Activated T-cell treated with anti-CD3 and anti-CD28 coated beads, Interleukin-2, amount 50 U/mL, for 72 hours (primary cell): ENCODE data around the gene TSPEAR. TPM values are rescaled to one million over a fixed set of nuclear protein-coding genes. Genes with fewer than 3 reads are reported as not detected.
"Not testable (repeated sequence)": the region's sequence is repeated elsewhere in the genome, so short reads cannot be mapped to it uniquely, and the experiment has no call there.

Experiments used
- ATAC-seq, 2 donors: fragments of 150-1000 bp; cut with Tn5 transposase; replicated peaks in 1 of 2; 2 replicates each; pipeline ENCODE4 v1.10.0; 2021; ENCODE audit warnings: moderate library complexity in 2 of 2, mild to moderate bottlenecking in 1 of 2
- DNase-seq, 2 donors: peaks; one replicate each; pipeline ENCODE4 v3.0.0; 2021 to 2022; ENCODE audit warnings: mixed read lengths in 1 of 2
- H3K27ac Mint-ChIP-seq: one replicate; pipeline ENCODE4 v1.8.0; 2022; ENCODE audit warnings: mild to moderate bottlenecking, moderate library complexity, mixed read lengths
- H3K27me3 Mint-ChIP-seq: one replicate; pipeline ENCODE4 v1.8.0; 2022; ENCODE audit warnings: low read depth, mixed read lengths
- H3K36me3 Mint-ChIP-seq, 2 donors: one replicate each; pipeline ENCODE4 v1.8.0; 2022; ENCODE audit warnings: mixed read lengths in 2 of 2, mild to moderate bottlenecking in 1 of 2; ENCODE audit not compliant: insufficient read depth in 2 of 2
- H3K4me1 Mint-ChIP-seq: one replicate; pipeline ENCODE4 v1.8.0; 2022; ENCODE audit warnings: low read depth, mixed read lengths
- H3K4me3 Mint-ChIP-seq, 2 donors: one replicate each; pipeline ENCODE4 v1.8.0; 2022; ENCODE audit warnings: mild to moderate bottlenecking in 2 of 2, mixed read lengths in 2 of 2, moderate library complexity in 2 of 2
- H3K9me3 Mint-ChIP-seq, 2 donors: one replicate each; pipeline ENCODE4 v1.8.0; 2022; ENCODE audit warnings: mixed read lengths in 2 of 2
- total RNA-seq, 2 donors: library from RNA; stranded (reverse); gene quantifications; one replicate each; pipeline ENCODE4 v1.2.3, GENCODE V29; 2022

Gene TSPEAR
- total RNA-seq, 2 donors from 2014 or later = not detected

DNA sequence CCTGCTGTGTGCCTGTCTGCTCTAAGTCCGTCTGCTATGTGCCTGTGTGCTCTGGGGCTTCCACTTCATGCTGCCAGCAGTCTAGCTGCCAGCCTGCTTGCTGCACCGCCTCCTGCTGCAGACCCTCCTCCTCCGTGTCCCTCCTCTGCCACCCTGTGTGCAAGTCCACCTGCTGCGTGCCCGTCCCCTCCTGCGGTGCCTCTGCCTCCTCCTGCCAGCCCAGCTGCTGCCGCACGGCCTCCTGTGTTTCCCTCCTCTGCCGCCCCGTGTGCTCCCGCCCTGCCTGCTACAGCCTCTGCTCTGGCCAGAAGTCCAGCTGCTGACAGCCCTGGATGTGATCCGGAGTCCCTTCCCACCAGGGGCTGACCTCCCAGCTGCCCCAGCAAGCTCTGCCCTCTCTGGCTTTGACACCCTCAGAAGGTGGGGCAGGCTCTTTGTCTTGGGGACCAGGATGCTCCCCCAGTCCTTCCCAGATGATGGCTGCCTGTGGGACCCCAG lies 73.5 kb downstream of the TSPEAR start:
- not testable (repeated sequence) for H3K27ac Mint-ChIP-seq, ATAC-seq, H3K4me1 Mint-ChIP-seq, H3K4me3 Mint-ChIP-seq, DNase-seq, H3K27me3 Mint-ChIP-seq
- H3K9me3 Mint-ChIP-seq = peaks cover 11 to 17% of the 10 kb centered on the region in 2 donors
- H3K36me3 Mint-ChIP-seq = peaks cover 9 to 12% of the 10 kb centered on the region in 2 donors

DNA sequence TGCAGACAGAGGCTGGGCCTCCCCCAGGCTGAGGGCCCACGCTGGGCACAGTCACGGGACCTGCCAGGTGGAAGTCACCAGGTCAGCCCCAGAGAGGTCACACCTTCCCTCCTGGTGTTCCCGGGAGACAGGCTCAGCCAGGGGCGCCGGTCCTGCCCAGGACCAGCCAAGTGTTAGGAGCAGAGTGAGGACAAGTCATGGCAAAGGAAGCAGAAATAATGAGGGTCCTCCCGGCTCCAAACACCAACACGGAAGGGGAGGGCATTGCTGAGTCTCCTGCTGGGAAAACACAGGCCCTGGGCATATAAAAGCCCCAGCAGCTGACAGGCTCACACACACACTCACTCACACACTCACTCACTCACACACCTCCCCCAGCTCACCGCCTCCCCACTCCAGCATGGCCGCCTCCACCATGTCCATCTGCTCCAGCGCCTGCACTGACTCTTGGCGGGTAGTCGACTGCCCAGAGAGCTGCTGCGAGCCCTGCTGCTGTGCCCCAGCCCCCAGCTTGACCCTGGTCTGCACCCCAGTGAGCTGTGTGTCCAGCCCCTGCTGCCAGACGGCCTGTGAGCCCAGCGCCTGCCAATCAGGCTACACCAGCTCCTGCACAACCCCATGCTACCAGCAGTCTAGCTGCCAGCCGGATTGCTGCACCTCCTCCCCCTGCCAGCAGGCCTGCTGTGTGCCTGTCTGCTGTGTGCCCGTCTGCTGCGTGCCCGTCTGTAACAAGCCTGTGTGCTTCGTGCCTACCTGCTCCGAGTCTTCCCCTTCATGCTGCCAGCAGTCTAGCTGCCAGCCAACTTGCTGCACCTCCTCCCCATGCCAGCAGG lies 74.1 kb downstream of the TSPEAR start, which contains the start of gene KRTAP10-10:
TSS of gene KRTAP10-10 (plus strand) at position 339 of the 833 bp plus-strand sequence. CDS start at position 401, 62 bp downstream.
- no peaks in the 10 kb centered on the region for H3K4me1 Mint-ChIP-seq
- no peak for DNase-seq
- no peak within 1 kb of the TSS for H3K27ac Mint-ChIP-seq
- H3K9me3 Mint-ChIP-seq = peaks cover 11 to 16% of the 10 kb centered on the region in 2 donors
- no peaks in the 10 kb centered on the region for H3K27me3 Mint-ChIP-seq
- ATAC-seq = no peak
- H3K4me3 Mint-ChIP-seq = no peak within 1 kb of the TSS
- peaks cover 9 to 10% of the 10 kb centered on the region in 2 donors for H3K36me3 Mint-ChIP-seq

GRCh38 chr21:44636209-44637017 lies 75.0 kb downstream of the TSPEAR start:
- Mint-ChIP-seq H3K27ac (no peak overlapping the region), H3K4me3 (no peak overlapping the region), H3K9me3 (peaks cover 13 to 22% of the 10 kb centered on the region in 2 donors), H3K27me3 (no peaks in the 10 kb centered on the region), H3K36me3 (peaks cover 14 to 15% of the 10 kb centered on the region in 2 donors), H3K4me1 (no peaks in the 10 kb centered on the region)
- no peak for DNase-seq
- ATAC-seq = no peak

DNA sequence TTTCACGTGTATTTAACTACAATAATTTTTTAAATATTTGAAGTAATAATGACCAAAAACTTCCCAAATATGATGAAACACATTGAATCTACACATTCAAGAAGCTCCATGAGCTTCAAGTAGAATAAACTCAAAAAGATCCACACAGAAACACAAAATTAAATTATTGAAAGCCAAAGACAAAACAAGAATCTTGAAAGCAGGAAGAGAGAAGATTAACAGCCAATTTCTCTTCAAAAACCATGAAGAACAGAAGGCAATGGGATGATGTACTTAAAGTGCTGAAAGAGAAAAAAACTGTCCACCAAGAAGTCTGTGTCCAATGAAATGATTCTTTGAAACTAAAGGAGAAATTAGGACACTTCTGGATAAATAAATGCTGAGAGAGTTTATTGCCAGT lies 79.3 kb downstream of the TSPEAR start:
- no peaks in the 10 kb centered on the region for H3K4me1 Mint-ChIP-seq
- H3K36me3 Mint-ChIP-seq = peaks cover 23 to 24% of the 10 kb centered on the region in 2 donors
- no peaks in the 10 kb centered on the region for H3K27me3 Mint-ChIP-seq
- peaks cover 15 to 30% of the 10 kb centered on the region in 2 donors for H3K9me3 Mint-ChIP-seq
- DNase-seq (no peak), ATAC-seq (no peak)
- H3K27ac Mint-ChIP-seq = no peak overlapping the region
- no peak overlapping the region for H3K4me3 Mint-ChIP-seq

DNA sequence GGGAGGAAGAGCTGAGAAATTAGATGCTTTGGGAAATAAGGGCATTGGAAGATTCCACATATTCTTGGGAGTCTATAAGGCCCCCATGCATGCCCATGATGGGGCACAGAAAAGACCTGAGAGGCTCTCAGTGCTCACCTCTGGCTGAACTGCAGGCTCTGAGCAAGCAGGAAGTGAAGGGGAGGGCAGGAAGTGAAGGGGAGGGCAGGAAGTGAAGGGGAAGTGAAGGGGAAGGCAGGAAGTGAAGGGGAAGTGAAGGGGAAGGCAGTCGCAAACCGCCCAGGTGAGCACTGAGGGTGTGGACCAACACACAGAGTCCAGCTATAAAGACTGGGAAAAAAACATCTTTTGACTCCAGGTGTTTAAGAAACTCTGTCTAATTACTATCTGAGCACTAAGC lies 80.9 kb downstream of the TSPEAR start:
- H3K9me3 Mint-ChIP-seq = peaks cover 15 to 30% of the 10 kb centered on the region in 2 donors
- peak overlapping the region; percentile 49 for H3K27ac Mint-ChIP-seq
- H3K36me3 Mint-ChIP-seq = peaks cover 23 to 24% of the 10 kb centered on the region in 2 donors
- no peak for DNase-seq
- H3K4me3 Mint-ChIP-seq = no peak overlapping the region
- no peak for ATAC-seq
- H3K27me3 Mint-ChIP-seq = no peaks in the 10 kb centered on the region
- no peaks in the 10 kb centered on the region for H3K4me1 Mint-ChIP-seq

DNA sequence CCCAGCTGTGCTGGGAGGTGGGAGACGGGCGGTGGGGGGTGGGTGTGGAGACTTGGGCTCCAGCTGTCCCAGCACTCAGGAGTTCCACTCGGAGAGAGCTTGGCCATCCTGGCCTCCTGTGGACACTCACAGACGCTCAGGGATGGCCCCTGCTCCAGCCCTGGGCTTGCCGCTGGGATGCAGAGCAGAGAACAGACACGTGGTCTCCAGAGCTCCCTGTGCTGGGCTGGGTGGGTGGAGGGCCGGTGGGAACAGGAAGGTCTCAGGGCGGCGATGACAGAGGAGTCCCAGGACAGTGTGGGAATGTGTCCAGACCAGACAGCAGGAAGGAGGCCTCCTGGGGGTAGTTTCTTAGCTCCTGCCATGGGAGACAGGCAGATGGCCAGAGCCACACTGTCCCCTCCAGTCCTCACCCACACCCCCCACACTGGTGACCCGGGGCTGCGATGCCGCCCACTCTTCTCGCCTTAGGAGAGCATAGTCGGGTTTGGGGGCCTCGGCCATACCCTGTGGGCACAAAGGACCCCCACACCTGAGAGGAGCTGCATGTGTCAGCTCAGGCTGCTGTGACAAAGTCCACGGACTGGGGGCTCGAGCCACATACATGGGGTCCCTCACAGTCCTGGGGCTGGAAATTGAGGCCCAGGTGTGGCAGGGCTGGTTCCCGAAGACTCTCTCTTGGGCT lies 82.5 kb downstream of the TSPEAR start:
- DNase-seq (no peak), ATAC-seq (no peak)
- Mint-ChIP-seq H3K4me1 (no peaks in the 10 kb centered on the region), H3K27me3 (no peaks in the 10 kb centered on the region), H3K36me3 (peaks cover 29 to 32% of the 10 kb centered on the region in 2 donors), H3K4me3 (no peak overlapping the region), H3K9me3 (peaks cover 20 to 30% of the 10 kb centered on the region in 2 donors), H3K27ac (no peak overlapping the region)

DNA sequence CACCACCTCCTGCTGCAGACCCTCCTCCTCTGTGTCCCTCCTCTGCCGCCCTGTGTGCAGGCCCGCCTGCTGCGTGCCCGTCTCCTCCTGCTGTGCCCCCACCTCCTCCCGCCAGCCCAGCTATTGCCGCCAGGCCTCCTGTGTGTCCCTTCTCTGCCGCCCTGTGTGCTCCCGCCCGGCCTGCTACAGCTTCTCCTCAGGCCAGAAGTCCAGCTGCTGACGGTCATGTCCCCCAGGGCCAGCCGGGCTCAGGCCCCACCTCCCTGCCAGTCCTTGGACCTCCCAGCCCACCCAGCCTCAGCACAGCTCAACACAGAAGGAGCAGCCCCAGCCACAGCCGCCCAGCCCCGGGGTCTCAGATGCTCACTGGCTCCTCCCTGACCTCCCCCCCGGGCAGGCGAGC lies 83.5 kb downstream of the TSPEAR start:
- Mint-ChIP-seq H3K36me3 (peaks cover 31 to 34% of the 10 kb centered on the region in 2 donors), H3K9me3 (peaks cover 24 to 33% of the 10 kb centered on the region in 2 donors)
- H3K27me3 Mint-ChIP-seq, H3K4me3 Mint-ChIP-seq, H3K4me1 Mint-ChIP-seq, DNase-seq, ATAC-seq, H3K27ac Mint-ChIP-seq: not testable (repeated sequence)

DNA sequence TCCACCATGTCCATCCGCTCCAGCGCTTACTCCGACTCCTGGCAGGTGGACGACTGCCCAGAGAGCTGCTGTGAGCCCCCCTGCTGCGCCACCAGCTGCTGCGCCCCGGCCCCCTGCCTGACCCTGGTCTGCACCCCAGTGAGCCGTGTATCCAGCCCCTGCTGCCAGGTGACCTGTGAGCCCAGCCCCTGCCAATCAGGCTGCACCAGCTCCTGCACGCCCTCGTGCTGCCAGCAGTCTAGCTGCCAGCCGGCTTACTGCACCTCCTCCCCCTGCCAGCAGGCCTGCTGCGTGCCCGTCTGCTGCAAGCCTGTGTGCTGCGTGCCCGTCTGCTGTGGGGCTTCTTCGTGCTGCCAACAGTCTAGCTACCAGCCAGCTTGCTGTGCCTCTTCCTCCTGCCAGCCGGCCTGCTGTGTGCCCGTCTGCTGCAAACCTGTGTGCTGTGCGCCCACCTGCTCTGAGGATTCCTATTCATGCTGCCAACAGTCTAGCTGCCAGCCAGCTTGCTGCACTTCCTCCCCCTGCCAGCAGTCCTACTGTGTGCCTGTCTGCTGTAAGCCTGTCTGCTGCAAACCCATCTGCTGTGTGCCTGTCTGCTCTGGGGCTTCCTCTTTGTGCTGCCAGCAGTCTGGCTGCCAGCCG lies 84.1 kb downstream of the TSPEAR start:
- H3K4me3 Mint-ChIP-seq, H3K27me3 Mint-ChIP-seq, H3K27ac Mint-ChIP-seq, ATAC-seq, H3K4me1 Mint-ChIP-seq, DNase-seq: not testable (repeated sequence)
- Mint-ChIP-seq H3K9me3 (peaks cover 26 to 36% of the 10 kb centered on the region in 2 donors), H3K36me3 (peaks cover 34% of the 10 kb centered on the region in 2 donors)

DNA sequence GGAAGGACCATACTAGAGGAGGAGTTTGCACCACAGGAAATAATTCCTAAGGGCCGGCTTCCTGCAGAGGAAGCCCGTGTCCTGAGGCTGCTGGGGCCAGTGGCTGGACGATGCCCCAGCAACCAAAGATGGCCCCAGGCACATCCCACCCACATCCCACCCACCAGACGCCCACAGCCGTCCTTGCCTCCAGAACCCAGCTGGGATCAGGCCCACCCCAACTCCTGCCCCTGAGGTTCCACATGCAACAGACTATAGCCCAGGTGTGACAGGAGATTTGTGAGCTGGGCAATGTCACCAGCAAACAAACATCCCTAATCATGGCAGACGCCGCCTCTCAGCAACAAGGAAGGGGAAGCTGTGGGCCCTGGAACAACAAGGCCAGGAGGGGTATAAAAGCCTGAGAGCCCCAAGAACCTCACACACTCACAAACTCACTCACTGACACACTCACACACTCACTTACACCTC lies 84.7 kb downstream of the TSPEAR start, which contains the start of gene KRTAP10-9:
TSS of gene KRTAP10-9 (plus strand) at position 421 of the 471 bp plus-strand sequence. CDS start 79 bp downstream, outside the sequence.
- DNase-seq (no peak), ATAC-seq (no peak)
- H3K27me3 Mint-ChIP-seq = no peaks in the 10 kb centered on the region
- H3K4me3 Mint-ChIP-seq = no peak within 1 kb of the TSS
- H3K27ac Mint-ChIP-seq = no peak within 1 kb of the TSS
- H3K36me3 Mint-ChIP-seq = peaks cover 31 to 33% of the 10 kb centered on the region in 2 donors
- peaks cover 25 to 34% of the 10 kb centered on the region in 2 donors for H3K9me3 Mint-ChIP-seq
- H3K4me1 Mint-ChIP-seq = no peaks in the 10 kb centered on the region

DNA sequence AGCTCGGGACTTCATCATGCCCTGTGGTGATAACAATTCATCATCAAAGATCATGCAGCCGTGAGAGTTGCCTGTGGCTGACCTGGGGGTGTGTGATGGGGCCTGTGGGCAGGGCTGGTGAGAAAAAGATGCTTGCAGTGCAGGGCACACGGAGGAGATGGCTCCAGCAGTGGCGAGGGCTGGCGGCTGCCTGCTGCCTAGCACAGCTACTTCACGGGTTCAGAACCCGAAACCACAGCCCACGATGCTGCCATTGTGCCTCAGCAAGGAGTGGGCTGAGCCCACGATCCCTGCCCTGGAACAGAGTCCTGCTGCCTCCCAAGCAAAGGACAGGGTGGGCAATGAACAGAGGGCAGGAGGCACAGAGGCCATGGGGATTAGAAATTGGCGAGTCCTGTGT lies 85.1 kb downstream of the TSPEAR start:
- peaks cover 28 to 31% of the 10 kb centered on the region in 2 donors for H3K36me3 Mint-ChIP-seq
- H3K27me3 Mint-ChIP-seq = no peaks in the 10 kb centered on the region
- no peak overlapping the region for H3K27ac Mint-ChIP-seq
- H3K4me1 Mint-ChIP-seq = no peaks in the 10 kb centered on the region
- peaks cover 23 to 31% of the 10 kb centered on the region in 2 donors for H3K9me3 Mint-ChIP-seq
- ATAC-seq (peak in 1 of 2 donors; percentile 26), DNase-seq (no peak)
- H3K4me3 Mint-ChIP-seq = no peak overlapping the region

DNA sequence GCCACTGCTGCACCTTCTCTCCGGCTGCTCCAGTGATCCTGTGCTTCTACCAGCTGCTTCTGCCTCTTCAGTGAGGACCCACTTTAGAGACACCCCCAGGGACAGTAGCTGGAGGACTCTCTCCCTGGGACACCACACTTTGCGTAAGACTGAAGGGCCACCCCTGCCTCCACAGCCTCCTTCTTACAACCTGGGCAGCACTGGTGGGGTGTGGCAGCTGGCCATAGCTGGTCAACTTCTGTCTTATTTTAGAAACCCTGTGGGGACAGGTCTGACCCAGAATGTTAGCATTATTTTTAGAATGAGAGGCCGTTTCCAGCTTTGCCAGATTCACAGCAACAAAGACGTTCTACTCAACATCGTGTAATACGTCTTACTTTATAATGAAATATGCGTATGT lies 85.6 kb downstream of the TSPEAR start:
- Mint-ChIP-seq H3K36me3 (peaks cover 27 to 28% of the 10 kb centered on the region in 2 donors), H3K9me3 (peaks cover 20 to 27% of the 10 kb centered on the region in 2 donors), H3K27me3 (no peaks in the 10 kb centered on the region), H3K27ac (no peak overlapping the region), H3K4me1 (no peaks in the 10 kb centered on the region), H3K4me3 (no peak overlapping the region)
- ATAC-seq (no peak), DNase-seq (no peak)

- DNase-seq (no peak), ATAC-seq (no peak)
- Mint-ChIP-seq H3K27ac (no peak overlapping the region), H3K9me3 (peaks cover 33 to 34% of the 10 kb centered on the region in 2 donors), H3K4me1 (peaks cover 9% of the 10 kb centered on the region), H3K27me3 (no peaks in the 10 kb centered on the region), H3K36me3 (peaks cover 36 to 38% of the 10 kb centered on the region in 2 donors), H3K4me3 (no peak overlapping the region)
Observed at GRCh38 chr21:44623575-44623974, 87.8 kb downstream of the TSPEAR start.
